Hepatocyte (in vitro differentiated cells): ENCODE data around the gene XYLT1.

Experiments
- CTCF ChIP-seq: fragments of 200-600 bp; sonication (generic); IDR thresholded peaks from 2 replicates; pipeline ENCODE4 v1.5.1; 2016; ENCODE audit warnings: antibody characterized with exemption, mild to moderate bottlenecking; ENCODE audit not compliant: poor library complexity
- EZH2 ChIP-seq: fragments of 200-600 bp; sonication (generic); IDR thresholded peaks from 2 replicates; pipeline ENCODE4 v1.6.1; 2016; ENCODE audit warnings: antibody characterized with exemption, mild to moderate bottlenecking, borderline replicate concordance

DNA sequence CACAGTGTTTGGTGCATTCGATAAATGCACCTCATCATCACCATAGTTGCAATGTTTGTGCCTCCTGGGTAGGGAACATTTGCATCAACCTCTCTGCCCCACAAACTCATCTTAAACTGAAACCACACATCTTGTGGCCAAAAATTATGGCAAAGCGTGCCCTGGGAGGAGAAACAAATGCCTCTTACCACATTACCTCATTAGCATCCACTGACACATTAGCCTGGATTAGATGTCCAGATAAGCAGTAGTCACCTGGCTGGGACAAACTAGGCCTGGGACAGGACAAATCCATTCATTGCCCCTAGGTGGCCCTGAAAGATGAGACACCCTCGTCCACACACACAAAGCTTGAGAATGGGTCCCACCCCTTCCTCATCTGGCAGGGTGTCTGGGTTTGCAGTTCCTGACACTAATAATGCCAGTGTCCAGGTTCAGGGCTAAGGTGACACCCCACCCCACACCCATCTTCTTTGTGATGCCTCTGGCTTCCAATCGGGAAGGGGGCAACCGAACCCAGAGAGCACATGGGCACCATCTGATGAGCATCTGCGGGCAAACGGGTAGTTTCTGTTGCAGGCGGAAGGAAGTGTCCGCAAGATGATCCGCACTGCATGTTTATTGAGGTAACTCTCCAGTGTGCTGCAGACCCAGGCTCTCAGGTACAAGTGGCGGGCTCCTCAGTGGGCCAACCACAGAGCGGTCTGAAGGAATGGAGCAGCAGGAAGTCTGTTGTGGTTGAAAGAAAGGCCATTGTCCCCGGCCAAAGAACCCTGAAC lies 8.6 kb downstream of the XYLT1 start:
- TF ChIP-seq CTCF (no peak), EZH2 (no peak)
